ENCODE results near the gene MYT1.

MYT1 gene

DNA sequence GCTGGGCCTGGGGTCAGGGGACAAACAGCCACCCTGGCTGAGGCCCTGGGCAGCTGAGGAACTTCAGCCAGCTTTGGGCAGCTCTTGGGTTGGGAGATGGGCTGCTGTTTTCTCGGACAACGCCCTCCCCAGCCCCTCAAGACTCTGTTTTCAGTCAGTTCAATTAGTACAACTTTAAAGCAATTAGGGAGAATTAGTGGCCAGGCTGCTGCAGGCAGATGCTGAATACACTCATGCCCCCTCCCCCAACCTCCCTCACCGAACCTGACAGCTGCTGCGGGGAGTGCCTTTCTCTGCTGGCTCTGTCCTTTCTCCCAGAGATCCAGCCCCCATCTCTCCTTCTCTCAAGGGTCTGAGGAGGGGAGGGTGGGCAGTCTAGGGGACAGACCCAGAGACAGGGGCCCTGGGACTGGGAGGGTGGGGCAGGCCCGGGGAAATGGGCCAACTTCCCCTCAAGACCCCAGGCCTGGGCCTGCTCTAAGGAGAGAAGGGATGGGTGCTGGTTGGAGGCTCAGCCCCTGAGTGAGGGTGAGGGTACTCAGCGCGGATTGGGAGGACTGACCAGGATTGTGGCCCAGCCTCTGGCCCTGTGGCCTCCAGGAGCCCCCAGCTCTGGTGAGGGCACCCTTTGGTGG, 17.8 kb upstream of the MYT1 start:
- TF ChIP-seq, protein P1, sequence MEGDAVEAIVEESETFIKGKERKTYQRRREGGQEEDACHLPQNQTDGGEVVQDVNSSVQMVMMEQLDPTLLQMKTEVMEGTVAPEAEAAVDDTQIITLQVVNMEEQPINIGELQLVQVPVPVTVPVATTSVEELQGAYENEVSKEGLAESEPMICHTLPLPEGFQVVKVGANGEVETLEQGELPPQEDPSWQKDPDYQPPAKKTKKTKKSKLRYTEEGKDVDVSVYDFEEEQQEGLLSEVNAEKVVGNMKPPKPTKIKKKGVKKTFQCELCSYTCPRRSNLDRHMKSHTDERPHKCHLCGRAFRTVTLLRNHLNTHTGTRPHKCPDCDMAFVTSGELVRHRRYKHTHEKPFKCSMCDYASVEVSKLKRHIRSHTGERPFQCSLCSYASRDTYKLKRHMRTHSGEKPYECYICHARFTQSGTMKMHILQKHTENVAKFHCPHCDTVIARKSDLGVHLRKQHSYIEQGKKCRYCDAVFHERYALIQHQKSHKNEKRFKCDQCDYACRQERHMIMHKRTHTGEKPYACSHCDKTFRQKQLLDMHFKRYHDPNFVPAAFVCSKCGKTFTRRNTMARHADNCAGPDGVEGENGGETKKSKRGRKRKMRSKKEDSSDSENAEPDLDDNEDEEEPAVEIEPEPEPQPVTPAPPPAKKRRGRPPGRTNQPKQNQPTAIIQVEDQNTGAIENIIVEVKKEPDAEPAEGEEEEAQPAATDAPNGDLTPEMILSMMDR (IDR thresholded peaks at IDR 0.05; ENCODE audit: control insufficient read depth, extremely low read depth, insufficient read depth) = no peak
- H3K4me3 ChIP-seq (ENCODE audit: low read depth, low read length) = no peak overlapping the region
- no peak for DNase-seq (ENCODE audit: low read depth)

DNA sequence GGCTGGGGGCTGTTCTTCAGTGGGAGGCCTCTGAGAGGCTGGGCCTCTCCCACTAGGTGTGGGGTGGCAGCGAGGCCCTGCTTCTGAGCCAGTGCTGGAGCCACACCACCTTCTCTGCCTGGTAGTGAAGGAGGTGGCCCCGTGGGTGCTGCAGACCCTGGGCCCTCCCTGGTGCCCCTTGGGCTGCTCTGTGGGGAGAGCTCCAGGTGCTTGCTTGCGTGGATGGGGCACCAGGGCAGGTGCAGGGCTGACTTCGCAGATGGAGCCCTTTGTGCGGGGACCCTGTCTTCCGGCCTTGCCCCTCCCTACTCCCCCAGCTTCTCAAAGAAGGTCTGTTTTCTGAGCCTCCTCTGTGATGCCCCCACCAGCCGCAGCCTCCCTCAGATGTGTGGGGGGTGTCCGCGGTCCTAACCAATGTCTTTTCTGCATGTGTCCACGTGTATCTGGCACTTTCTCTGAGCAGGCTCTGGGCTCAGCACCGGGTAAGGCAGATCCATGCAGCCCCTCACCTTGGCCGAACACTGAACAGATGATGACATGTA, 17.2 kb upstream of the MYT1 start:
- no peak overlapping the region for H3K4me3 ChIP-seq (ENCODE audit: low read depth, low read length)
- DNase-seq (ENCODE audit: low read depth) = no peak
- TF ChIP-seq, protein P1 (IDR thresholded peaks at IDR 0.05; ENCODE audit: control insufficient read depth, extremely low read depth, insufficient read depth) = no peak

DNA sequence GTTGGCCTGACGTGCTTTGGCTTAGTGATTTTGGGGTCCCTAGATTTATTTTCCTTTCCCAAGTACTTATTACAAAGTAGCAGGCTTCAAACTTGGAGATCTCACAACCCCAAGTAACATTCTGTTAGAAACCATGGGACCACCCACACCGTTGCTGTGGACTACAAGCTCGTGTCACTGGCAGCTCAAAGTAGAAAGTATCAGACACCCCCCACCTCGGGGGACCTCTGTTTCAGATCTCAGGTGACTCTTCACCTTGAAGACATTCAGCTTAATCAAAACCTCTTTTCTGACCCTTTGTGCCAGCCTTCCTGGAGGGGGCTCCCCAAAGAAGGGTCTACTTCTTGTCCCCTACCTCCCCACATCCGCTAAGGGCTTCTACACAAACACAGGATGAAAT, 15.7 kb upstream of the MYT1 start:
- H3K4me3 ChIP-seq (ENCODE audit: low read depth, low read length) = no peak overlapping the region
- DNase-seq (ENCODE audit: low read depth) = no peak
- TF ChIP-seq, protein P1 (IDR thresholded peaks at IDR 0.05; ENCODE audit: control insufficient read depth, extremely low read depth, insufficient read depth) = no peak

DNA sequence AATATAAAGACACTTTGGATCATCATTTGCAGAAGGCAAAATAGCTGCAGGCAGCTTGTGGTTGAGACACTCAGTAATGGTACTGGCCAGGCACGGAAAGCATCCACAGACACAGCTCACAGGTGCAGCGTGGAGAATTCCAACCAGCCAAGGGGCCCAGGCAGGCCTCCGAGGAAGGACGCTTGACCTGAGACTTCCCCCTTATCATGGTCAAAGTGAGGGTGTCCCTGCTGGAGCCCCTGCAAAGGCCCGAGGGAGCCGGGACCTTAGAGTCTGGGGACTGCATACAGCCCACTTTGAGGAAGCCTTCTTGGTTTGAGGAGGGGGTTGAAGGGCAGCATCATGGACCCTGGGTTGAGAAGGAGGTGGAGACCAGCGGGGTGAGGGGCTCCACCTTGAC, 15.1 kb upstream of the MYT1 start:
- DNase-seq (ENCODE audit: low read depth) = no peak
- H3K4me3 ChIP-seq (ENCODE audit: low read depth, low read length) = no peak overlapping the region
- TF ChIP-seq, protein P1 (IDR thresholded peaks at IDR 0.05; ENCODE audit: control insufficient read depth, extremely low read depth, insufficient read depth) = no peak

DNA sequence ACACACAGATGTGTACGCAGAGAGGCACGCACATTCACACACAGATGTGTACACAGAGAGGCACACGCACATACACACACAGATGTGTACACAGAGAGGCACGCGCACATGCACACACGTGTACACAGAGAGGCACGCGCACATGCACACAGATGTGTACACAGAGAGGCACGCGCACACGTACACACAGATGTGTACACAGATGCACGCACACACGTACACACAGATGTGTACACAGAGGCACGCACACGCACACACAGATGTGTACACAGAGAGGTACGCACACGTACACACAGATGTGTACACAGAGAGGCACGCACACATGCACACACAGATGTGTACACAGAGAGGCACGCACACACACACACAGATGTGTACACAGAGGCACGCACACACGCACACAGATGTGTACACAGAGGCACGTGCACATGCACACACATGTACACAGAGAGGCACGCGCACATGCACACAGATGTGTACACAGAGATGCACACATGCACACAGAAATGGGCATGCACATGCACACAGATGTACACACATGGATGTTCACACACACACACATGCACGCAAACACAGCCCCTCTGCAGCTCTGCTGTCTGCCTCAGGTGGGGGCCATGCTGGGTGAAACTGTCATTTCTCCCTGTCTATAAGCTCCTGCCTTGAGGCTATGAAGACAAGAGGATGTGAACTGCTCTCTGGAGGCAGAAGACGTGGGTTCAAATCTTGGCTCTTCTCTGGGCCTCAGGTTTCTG, 14.3 kb upstream of the MYT1 start:
- H3K4me3 ChIP-seq (ENCODE audit: low read depth, low read length) = no peak overlapping the region
- TF ChIP-seq, protein P1 (IDR thresholded peaks at IDR 0.05; ENCODE audit: control insufficient read depth, extremely low read depth, insufficient read depth) = no peak
- DNase-seq (ENCODE audit: low read depth) = no peak

DNA sequence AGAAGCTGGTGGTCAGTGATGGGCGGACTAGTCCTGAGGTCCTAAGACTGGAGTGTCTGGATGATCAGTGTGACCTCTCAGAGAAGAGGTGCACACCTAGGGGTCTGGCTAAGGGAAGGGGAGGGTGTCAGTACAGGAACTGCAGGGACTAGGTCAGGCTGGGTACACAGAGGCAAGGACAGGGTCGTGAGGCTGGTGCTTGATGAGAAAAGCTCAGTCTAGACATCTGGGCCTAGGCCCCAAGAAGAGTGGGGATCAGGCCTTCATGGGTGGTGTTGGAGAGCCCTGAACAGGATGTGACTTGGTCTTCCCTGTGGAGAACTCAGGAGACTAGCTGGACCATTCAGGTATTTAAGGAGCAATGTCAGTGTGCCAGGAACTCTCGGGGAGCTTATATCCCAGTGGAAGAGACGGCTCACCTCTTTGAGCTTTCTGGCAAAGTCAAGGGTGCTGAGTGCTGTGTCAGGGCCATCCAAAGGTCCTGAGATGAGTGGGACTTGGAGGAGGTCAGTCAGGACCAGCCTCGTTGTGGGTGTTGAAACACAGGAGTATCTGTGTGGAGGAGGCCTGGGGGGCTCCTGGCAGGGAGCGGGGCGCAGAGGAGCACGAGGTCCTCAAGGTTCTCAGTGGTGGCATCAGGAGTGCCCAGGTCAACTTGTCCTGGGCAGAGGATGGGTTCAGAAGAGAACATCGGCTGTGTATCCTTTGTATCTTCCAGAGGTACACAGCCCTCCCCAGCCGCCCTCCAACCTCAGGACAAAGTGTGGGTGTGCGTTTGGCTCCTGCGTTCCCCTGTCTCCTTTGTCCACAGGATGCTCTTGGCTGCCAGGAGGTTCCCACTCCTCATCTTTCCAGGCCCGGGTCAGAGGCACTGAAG, 13.3 kb upstream of the MYT1 start:
- no peak overlapping the region for H3K4me3 ChIP-seq (ENCODE audit: low read depth, low read length)
- TF ChIP-seq, protein P1 (IDR thresholded peaks at IDR 0.05; ENCODE audit: control insufficient read depth, extremely low read depth, insufficient read depth) = no peak
- no peak for DNase-seq (ENCODE audit: low read depth)

Data from LNCaP clone FGC (cell line).